ENCODE measurements around the gene ARHGAP11A.

DNA sequence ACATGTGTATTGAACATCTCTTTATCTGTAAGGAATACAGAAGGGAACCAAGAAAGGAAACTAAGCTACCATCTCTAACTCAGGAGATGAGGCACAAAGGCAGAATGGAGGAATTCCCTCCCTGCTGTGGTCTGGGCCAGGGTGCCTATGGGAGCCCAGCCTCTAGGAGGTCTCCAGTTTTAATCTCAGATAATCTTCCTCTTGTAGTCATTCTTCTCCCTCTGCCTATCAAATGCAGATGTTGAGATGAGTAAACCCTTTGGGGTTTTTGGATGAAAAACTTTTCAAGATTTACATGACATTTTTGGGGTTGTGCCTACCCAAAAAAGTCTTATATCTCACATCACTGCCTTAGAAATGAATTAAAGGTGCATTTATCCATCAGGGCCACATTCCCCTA, 49.5 kb downstream of the ARHGAP11A start:
- TF ChIP-seq, protein P1, sequence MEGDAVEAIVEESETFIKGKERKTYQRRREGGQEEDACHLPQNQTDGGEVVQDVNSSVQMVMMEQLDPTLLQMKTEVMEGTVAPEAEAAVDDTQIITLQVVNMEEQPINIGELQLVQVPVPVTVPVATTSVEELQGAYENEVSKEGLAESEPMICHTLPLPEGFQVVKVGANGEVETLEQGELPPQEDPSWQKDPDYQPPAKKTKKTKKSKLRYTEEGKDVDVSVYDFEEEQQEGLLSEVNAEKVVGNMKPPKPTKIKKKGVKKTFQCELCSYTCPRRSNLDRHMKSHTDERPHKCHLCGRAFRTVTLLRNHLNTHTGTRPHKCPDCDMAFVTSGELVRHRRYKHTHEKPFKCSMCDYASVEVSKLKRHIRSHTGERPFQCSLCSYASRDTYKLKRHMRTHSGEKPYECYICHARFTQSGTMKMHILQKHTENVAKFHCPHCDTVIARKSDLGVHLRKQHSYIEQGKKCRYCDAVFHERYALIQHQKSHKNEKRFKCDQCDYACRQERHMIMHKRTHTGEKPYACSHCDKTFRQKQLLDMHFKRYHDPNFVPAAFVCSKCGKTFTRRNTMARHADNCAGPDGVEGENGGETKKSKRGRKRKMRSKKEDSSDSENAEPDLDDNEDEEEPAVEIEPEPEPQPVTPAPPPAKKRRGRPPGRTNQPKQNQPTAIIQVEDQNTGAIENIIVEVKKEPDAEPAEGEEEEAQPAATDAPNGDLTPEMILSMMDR (IDR thresholded peaks at IDR 0.05) = no peak
- TF ChIP-seq POLR2A (IDR thresholded peaks at IDR 0.05) = no peak

Data from adrenal gland (tissue), 5 donors.